GM18520 (cell line): Measurements from ENCODE around the gene TREM2.
A peak's percentile ranks its signal among the peaks of the same experiment; 100 is the strongest.
"Not testable (repeated sequence)": the region's sequence is repeated elsewhere in the genome, so short reads cannot be mapped to it uniquely, and the experiment has no call there.

Experiments
- ATAC-seq: cut with Tn5 transposase; IDR thresholded peaks from one replicate; pipeline ENCODE4 v1.9.1; 2021; ENCODE audit not compliant: unreplicated experiment

Gene TREM2

GRCh38 chr6:41162687-41163418, at the start of gene TREM2:
Gene TREM2, minus strand, starts transcription at chr6:41163116. Its CDS starts 34 bp downstream, at chr6:41163082.
- no peak for ATAC-seq

- no peak for ATAC-seq
Observed at GRCh38 chr6:41209547-41210320, 46.8 kb upstream of the TREM2 start.

DNA sequence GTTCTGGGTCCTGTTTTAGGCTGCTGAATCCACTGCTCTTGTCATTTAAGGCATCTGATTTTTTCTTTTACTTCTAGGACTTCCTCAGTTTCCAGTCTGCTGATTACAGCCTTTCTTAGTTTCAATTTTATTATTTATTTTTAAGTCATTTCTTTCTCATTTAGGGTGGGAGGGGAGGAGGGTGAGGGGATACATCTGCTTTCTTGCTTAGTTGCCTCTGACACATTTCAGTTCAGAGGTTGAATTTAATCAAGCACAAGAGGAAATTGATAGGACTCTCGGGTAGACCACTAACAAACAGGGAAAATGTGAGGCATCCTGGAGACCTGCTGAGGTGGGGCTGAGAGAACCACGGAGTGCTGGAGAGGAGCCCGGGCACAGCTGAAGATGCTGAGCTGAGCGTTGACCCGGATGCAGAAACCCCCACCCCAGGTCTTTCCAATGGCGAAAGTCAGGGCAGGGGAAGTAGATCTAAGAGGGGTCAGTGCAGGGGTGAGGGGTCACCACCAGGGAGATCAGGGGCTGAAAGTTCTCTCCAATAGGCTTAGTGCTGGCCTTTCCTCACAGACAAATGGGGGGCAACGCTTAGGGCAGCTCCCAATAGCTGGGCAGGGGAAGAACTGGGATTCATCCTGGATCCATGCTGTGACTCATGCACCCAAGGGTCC, 45.7 kb upstream of the TREM2 start:
- ATAC-seq = no peak

DNA sequence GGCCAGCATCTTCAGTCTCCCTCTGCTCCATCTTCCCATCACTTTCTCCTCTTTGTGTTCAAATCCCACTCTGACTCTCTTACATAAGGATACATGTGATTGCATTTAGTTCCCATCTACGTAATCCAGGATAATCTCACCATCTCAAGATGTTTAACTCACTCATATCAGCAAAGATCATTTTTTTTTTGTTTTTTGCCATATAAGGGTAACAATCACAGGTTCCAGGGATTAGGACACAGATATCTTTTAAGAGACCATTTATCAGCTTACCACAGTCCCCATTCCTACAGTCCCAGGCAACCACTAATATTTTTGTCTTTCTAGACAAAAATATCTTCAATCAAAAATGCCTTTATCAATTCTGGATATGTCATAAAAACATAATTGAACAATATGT, 41.2 kb upstream of the TREM2 start:
- no peak for ATAC-seq

- ATAC-seq = no peak
Observed at GRCh38 chr6:41201764-41202173, 38.9 kb upstream of the TREM2 start.

GRCh38 chr6:41200901-41201763, 38.2 kb upstream of the TREM2 start, which contains the start of gene TREML2:
Gene TREML2, minus strand, starts transcription at chr6:41201149. Its CDS starts 141 bp downstream, at chr6:41201008.
- ATAC-seq = no peak

GRCh38 chr6:41200296-41200900, 37.5 kb upstream of the TREM2 start:
- ATAC-seq = no peak

DNA sequence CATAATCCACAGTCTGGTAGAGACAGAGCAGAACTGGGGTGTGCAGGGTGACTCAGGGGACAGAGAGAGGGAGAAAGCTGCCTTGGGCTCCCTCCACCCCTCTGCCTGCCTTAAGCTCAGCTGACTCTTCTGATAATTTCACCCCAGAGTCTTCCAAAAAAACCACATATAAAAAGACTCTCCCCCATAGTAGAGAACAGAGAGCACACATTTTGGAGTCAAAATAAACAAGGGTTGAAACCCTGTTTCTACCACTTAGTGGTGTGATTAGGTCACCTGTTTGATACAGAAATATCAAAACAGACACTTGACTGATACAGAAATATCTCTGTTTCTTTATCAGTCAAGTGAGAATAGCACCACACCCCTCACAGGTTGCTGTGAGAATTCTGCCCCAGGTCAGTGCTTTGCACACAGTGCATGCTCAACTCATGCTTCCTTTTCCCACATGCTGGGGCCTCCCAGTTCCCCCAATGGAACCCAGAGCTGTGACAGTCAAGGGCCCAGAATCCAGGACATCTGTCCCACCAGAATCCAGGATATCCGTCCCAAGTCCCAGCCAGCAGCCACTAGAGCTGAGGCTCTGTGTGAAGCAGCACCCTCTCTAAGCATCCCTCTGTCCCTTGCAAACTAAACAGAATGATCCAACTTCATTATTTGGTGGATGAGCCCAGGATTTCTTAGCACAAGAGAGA, 36.8 kb upstream of the TREM2 start:
- ATAC-seq = peak; percentile 47

- ATAC-seq = no peak
Observed at GRCh38 chr6:41197234-41197633, 34.3 kb upstream of the TREM2 start.

DNA sequence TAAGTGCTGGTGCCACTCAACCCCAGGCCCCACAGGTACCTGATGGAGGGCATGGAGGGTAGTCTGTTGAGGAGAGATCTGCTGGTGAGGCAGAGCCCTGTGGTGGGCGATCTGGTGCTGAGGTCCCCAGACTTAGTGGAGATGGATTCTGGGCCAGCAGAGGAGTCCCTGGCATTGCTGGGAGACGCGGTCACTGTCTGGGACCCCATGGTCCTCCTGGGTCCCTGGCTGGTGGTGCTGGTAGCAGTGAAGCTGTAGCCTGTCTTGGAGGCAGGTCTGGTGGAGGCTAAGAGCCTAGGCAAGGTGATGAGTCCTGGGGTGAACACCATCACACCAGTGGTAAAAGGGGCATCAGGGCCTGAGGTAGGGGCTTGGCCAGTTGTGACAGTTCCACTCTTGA, 31.5 kb upstream of the TREM2 start:
- no peak for ATAC-seq

DNA sequence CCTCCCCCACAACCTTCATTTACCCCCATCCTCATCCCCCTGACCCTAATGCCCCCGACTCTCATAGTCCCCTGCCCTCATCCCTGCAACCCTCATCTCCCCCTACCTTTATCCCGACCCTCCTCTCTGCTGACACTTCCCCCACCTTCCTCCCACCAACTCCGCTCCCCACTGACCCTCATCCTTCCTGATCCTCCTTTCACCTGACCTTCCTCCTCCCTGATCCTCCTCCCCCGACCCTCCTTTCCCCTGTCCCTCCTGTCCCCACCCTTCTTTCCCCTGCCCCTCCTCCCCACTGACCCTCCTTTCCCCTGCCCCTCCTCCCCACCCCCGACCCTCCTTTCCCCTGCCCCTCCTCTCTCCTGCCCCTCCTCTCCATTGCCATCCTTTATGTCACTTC, 31.0 kb upstream of the TREM2 start:
- no peak for ATAC-seq

DNA sequence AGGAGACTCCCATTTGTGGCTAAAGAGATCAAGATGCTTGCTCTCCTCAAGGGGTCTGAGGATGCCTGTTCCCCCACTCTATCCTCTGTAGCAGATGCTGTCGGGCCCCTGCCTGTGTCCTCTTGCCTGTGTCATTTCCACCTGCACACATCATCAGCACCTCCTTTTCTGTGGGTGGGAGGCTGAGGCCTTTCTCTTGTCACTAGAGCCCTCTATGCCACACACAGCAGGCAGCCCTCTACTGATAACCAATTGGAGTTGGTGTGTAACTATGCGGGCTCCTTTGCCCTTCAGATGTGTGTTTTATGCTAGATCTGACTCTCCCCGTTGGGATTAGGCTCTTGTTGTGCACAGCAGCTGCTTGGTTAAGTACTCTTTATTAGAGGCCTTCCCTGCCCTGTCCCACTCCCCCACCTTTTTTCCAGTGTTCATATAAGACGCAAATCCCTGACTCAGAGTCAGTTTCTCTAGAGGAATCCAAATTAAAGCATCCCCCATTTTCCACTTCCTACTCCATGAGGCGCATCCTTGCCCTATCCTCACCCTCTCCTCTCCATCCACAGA, 30.3 kb upstream of the TREM2 start:
- no peak for ATAC-seq

- ATAC-seq = no peak
Observed at GRCh38 chr6:41191569-41191968, 28.7 kb upstream of the TREM2 start.

- ATAC-seq = no peak
Observed at GRCh38 chr6:41190791-41191190, 27.9 kb upstream of the TREM2 start.

- no peak for ATAC-seq
Observed at GRCh38 chr6:41189967-41190366, 27.1 kb upstream of the TREM2 start.

- not testable (repeated sequence) for ATAC-seq
Observed at GRCh38 chr6:41189046-41189445, 26.1 kb upstream of the TREM2 start.

- no peak for ATAC-seq
Observed at GRCh38 chr6:41187924-41188886, 25.3 kb upstream of the TREM2 start.

GRCh38 chr6:41186031-41186562, 23.2 kb upstream of the TREM2 start:
- no peak for ATAC-seq
